ENCODE measurements around the gene MMP13. TPM values are rescaled to one million over a fixed set of nuclear protein-coding genes. Genes with fewer than 3 reads are reported as not detected.
"Not testable (repeated sequence)": the region's sequence is repeated elsewhere in the genome, so short reads cannot be mapped to it uniquely, and the experiment has no call there.

The MMP13 gene
- 0.07 TPM for polyA plus RNA-seq
- long read RNA-seq, donor 1, result 0 reads
- long read RNA-seq, donor 2, result 0 reads
- long read RNA-seq, donor 3, result 0 reads
- long read RNA-seq, donor 4, result 0 reads
- long read RNA-seq, donor 5, result 0 reads
- long read RNA-seq, donor 6, result 0 reads
- long read RNA-seq, donor 7, result 0 reads
- long read RNA-seq, donor 8, result 0 reads
- long read RNA-seq, donor 9, result 0 reads
- long read RNA-seq, donor 10, result 0 reads
- long read RNA-seq, donor 11, result 0 reads

- no peaks in the 10 kb centered on the region for H3K9me3 ChIP-seq (ENCODE audit: control insufficient read depth, low read depth, low read length)
- no peak for DNase-seq
- H3K27me3 ChIP-seq (ENCODE audit: control insufficient read depth, insufficient read depth, low read length), result no peaks in the 10 kb centered on the region
- H3K4me1 ChIP-seq (ENCODE audit: control insufficient read depth, insufficient read depth, low read length), result no peaks in the 10 kb centered on the region
- H3K27ac ChIP-seq (ENCODE audit: low read length), result no peak within 1 kb of the TSS
- WGBS (ENCODE audit: insufficient coverage, low lambda C conversion rate), result no CpG with 5 or more reads among the region's 6 CpGs
- no peak within 1 kb of the TSS for H3K4me3 ChIP-seq (ENCODE audit: low read length)
- H3K36me3 ChIP-seq (ENCODE audit: control insufficient read depth, insufficient read depth, low read length), result no peaks in the 10 kb centered on the region
Measured at GRCh38 chr11:102955624-102956023, at the start of gene MMP13. TSS of gene MMP13 (minus strand) at chr11:102955732. CDS start at chr11:102955705, 27 bp downstream.

- H3K27me3 ChIP-seq (ENCODE audit: control insufficient read depth, insufficient read depth, low read length); H3K4me1 ChIP-seq (ENCODE audit: control insufficient read depth, insufficient read depth, low read length); H3K27ac ChIP-seq (ENCODE audit: low read length); H3K4me3 ChIP-seq (ENCODE audit: low read length); H3K36me3 ChIP-seq (ENCODE audit: control insufficient read depth, insufficient read depth, low read length); DNase-seq; H3K9me3 ChIP-seq (ENCODE audit: control insufficient read depth, low read depth, low read length): not testable (repeated sequence)
- no CpG with 5 or more reads among the region's 5 CpGs for WGBS (ENCODE audit: insufficient coverage, low lambda C conversion rate)
Measured at GRCh38 chr11:103004234-103004633, 48.7 kb upstream of the MMP13 start.

- no peaks in the 10 kb centered on the region for H3K36me3 ChIP-seq (ENCODE audit: control insufficient read depth, insufficient read depth, low read length)
- WGBS (ENCODE audit: insufficient coverage, low lambda C conversion rate), result no CpG with 5 or more reads among the region's 1 CpG
- H3K4me1 ChIP-seq (ENCODE audit: control insufficient read depth, insufficient read depth, low read length), result no peaks in the 10 kb centered on the region
- no peak overlapping the region for H3K27ac ChIP-seq (ENCODE audit: low read length)
- no peak for DNase-seq
- H3K9me3 ChIP-seq (ENCODE audit: control insufficient read depth, low read depth, low read length), result no peaks in the 10 kb centered on the region
- H3K4me3 ChIP-seq (ENCODE audit: low read length), result no peak overlapping the region
- H3K27me3 ChIP-seq (ENCODE audit: control insufficient read depth, insufficient read depth, low read length), result no peaks in the 10 kb centered on the region
Measured at GRCh38 chr11:102994105-102994504, 38.6 kb upstream of the MMP13 start.

GRCh38 chr11:102991776-102992175 is 36.2 kb upstream of the MMP13 start:
- Histone ChIP-seq H3K9me3 (ENCODE audit: control insufficient read depth, low read depth, low read length) (no peaks in the 10 kb centered on the region), H3K36me3 (ENCODE audit: control insufficient read depth, insufficient read depth, low read length) (no peaks in the 10 kb centered on the region), H3K27me3 (ENCODE audit: control insufficient read depth, insufficient read depth, low read length) (no peaks in the 10 kb centered on the region), H3K4me3 (ENCODE audit: low read length) (no peak overlapping the region), H3K27ac (ENCODE audit: low read length) (no peak overlapping the region), H3K4me1 (ENCODE audit: control insufficient read depth, insufficient read depth, low read length) (no peaks in the 10 kb centered on the region)
- 50% methylated on average over 1 of the region's 3 CpGs for WGBS (ENCODE audit: insufficient coverage, low lambda C conversion rate)
- no peak for DNase-seq

GRCh38 chr11:102990145-102990544 is 34.6 kb upstream of the MMP13 start:
- WGBS (ENCODE audit: insufficient coverage, low lambda C conversion rate), result 100% methylated on average over 2 of the region's 3 CpGs
- no peaks in the 10 kb centered on the region for H3K27me3 ChIP-seq (ENCODE audit: control insufficient read depth, insufficient read depth, low read length)
- no peak overlapping the region for H3K4me3 ChIP-seq (ENCODE audit: low read length)
- H3K9me3 ChIP-seq (ENCODE audit: control insufficient read depth, low read depth, low read length), result no peaks in the 10 kb centered on the region
- H3K4me1 ChIP-seq (ENCODE audit: control insufficient read depth, insufficient read depth, low read length), result no peaks in the 10 kb centered on the region
- no peak for DNase-seq
- H3K27ac ChIP-seq (ENCODE audit: low read length), result no peak overlapping the region
- no peaks in the 10 kb centered on the region for H3K36me3 ChIP-seq (ENCODE audit: control insufficient read depth, insufficient read depth, low read length)

- Histone ChIP-seq H3K27ac (ENCODE audit: low read length) (no peak overlapping the region), H3K36me3 (ENCODE audit: control insufficient read depth, insufficient read depth, low read length) (no peaks in the 10 kb centered on the region), H3K4me3 (ENCODE audit: low read length) (no peak overlapping the region), H3K4me1 (ENCODE audit: control insufficient read depth, insufficient read depth, low read length) (no peaks in the 10 kb centered on the region), H3K9me3 (ENCODE audit: control insufficient read depth, low read depth, low read length) (no peaks in the 10 kb centered on the region), H3K27me3 (ENCODE audit: control insufficient read depth, insufficient read depth, low read length) (no peaks in the 10 kb centered on the region)
- no peak for DNase-seq
- WGBS (ENCODE audit: insufficient coverage, low lambda C conversion rate), result no CpG with 5 or more reads among the region's 5 CpGs
Measured at GRCh38 chr11:102989379-102990047, 34.0 kb upstream of the MMP13 start.

GRCh38 chr11:102986815-102987214 is 31.3 kb upstream of the MMP13 start:
- Histone ChIP-seq H3K4me3 (ENCODE audit: low read length) (no peak overlapping the region), H3K36me3 (ENCODE audit: control insufficient read depth, insufficient read depth, low read length) (no peaks in the 10 kb centered on the region), H3K4me1 (ENCODE audit: control insufficient read depth, insufficient read depth, low read length) (no peaks in the 10 kb centered on the region), H3K27ac (ENCODE audit: low read length) (no peak overlapping the region), H3K27me3 (ENCODE audit: control insufficient read depth, insufficient read depth, low read length) (no peaks in the 10 kb centered on the region), H3K9me3 (ENCODE audit: control insufficient read depth, low read depth, low read length) (no peaks in the 10 kb centered on the region)
- WGBS (ENCODE audit: insufficient coverage, low lambda C conversion rate), result no CpG with 5 or more reads among the region's 2 CpGs
- DNase-seq, result no peak

GRCh38 chr11:102985850-102986249 is 30.3 kb upstream of the MMP13 start:
- no peak for DNase-seq
- H3K36me3 ChIP-seq (ENCODE audit: control insufficient read depth, insufficient read depth, low read length), result no peaks in the 10 kb centered on the region
- WGBS (ENCODE audit: insufficient coverage, low lambda C conversion rate), result no CpG with 5 or more reads among the region's 1 CpG
- no peak overlapping the region for H3K4me3 ChIP-seq (ENCODE audit: low read length)
- H3K27ac ChIP-seq (ENCODE audit: low read length), result no peak overlapping the region
- no peaks in the 10 kb centered on the region for H3K4me1 ChIP-seq (ENCODE audit: control insufficient read depth, insufficient read depth, low read length)
- no peaks in the 10 kb centered on the region for H3K27me3 ChIP-seq (ENCODE audit: control insufficient read depth, insufficient read depth, low read length)
- no peaks in the 10 kb centered on the region for H3K9me3 ChIP-seq (ENCODE audit: control insufficient read depth, low read depth, low read length)

GRCh38 chr11:102983486-102983885 is 28.0 kb upstream of the MMP13 start:
- H3K4me1 ChIP-seq (ENCODE audit: control insufficient read depth, insufficient read depth, low read length), result no peaks in the 10 kb centered on the region
- DNase-seq, result no peak
- H3K36me3 ChIP-seq (ENCODE audit: control insufficient read depth, insufficient read depth, low read length), result no peaks in the 10 kb centered on the region
- no peaks in the 10 kb centered on the region for H3K9me3 ChIP-seq (ENCODE audit: control insufficient read depth, low read depth, low read length)
- H3K27ac ChIP-seq (ENCODE audit: low read length), result no peak overlapping the region
- 100% methylated on average over 1 of the region's 2 CpGs for WGBS (ENCODE audit: insufficient coverage, low lambda C conversion rate)
- H3K27me3 ChIP-seq (ENCODE audit: control insufficient read depth, insufficient read depth, low read length), result no peaks in the 10 kb centered on the region
- H3K4me3 ChIP-seq (ENCODE audit: low read length), result no peak overlapping the region

GRCh38 chr11:102981324-102981910 is 25.9 kb upstream of the MMP13 start:
- H3K9me3 ChIP-seq (ENCODE audit: control insufficient read depth, low read depth, low read length), result no peaks in the 10 kb centered on the region
- no peaks in the 10 kb centered on the region for H3K4me1 ChIP-seq (ENCODE audit: control insufficient read depth, insufficient read depth, low read length)
- DNase-seq, result no peak
- no peaks in the 10 kb centered on the region for H3K27me3 ChIP-seq (ENCODE audit: control insufficient read depth, insufficient read depth, low read length)
- no peak overlapping the region for H3K27ac ChIP-seq (ENCODE audit: low read length)
- no peaks in the 10 kb centered on the region for H3K36me3 ChIP-seq (ENCODE audit: control insufficient read depth, insufficient read depth, low read length)
- no peak overlapping the region for H3K4me3 ChIP-seq (ENCODE audit: low read length)

All from large intestine (tissue), 12 donors.